Thymus (tissue), 11 donors: ENCODE results near the gene APBA1. TPM values are rescaled to one million over a fixed set of nuclear protein-coding genes. Genes with fewer than 3 reads are reported as not detected.
"Not testable (repeated sequence)": the region's sequence is repeated elsewhere in the genome, so short reads cannot be mapped to it uniquely, and the experiment has no call there.

ENCODE experiments used
- DNase-seq, 9 donors: peaks; one replicate each; pipeline ENCODE4 v3.0.0-alpha.2; 2013; ENCODE audit warnings: low spot score in 9 of 9, low read depth in 6 of 9, missing footprints in 1 of 9
- H3K27ac ChIP-seq, 2 donors: one replicate each; pipeline ENCODE4 v1.5.1; 2013; ENCODE audit warnings: control low read depth in 1 of 2, low read depth in 1 of 2, low read length in 1 of 2, mild to moderate bottlenecking in 1 of 2, moderate library complexity in 1 of 2
- H3K27me3 ChIP-seq, 2 donors: one replicate each; pipeline ENCODE4 v1.5.1; 2013; ENCODE audit warnings: low read length in 1 of 2; ENCODE audit not compliant: control insufficient read depth in 2 of 2, insufficient read depth in 1 of 2
- H3K36me3 ChIP-seq, 2 donors: one replicate each; pipeline ENCODE4 v1.5.1; 2013; ENCODE audit warnings: low read length in 1 of 2, mild to moderate bottlenecking in 1 of 2, moderate library complexity in 1 of 2; ENCODE audit not compliant: control insufficient read depth in 2 of 2, insufficient read depth in 2 of 2
- H3K4me1 ChIP-seq, 2 donors: one replicate each; pipeline ENCODE4 v1.5.1; 2013; ENCODE audit warnings: low read length in 2 of 2; ENCODE audit not compliant: control insufficient read depth in 2 of 2, insufficient read depth in 2 of 2
- H3K4me3 ChIP-seq, 2 donors: one replicate each; pipeline ENCODE4 v1.5.1; 2013; ENCODE audit warnings: low read length in 2 of 2, control low read depth in 1 of 2, mild to moderate bottlenecking in 1 of 2
- H3K9me3 ChIP-seq, 2 donors: one replicate each; pipeline ENCODE4 v1.5.1; 2013; ENCODE audit warnings: low read length in 1 of 2, mild to moderate bottlenecking in 1 of 2; ENCODE audit not compliant: control insufficient read depth in 2 of 2, insufficient read depth in 1 of 2
- WGBS: extraction: QIAGEN DNeasy Blood & Tissue Kit; methylation state at CpG from one replicate; pipeline ENCODE4 v1.1.7; 2013; 5-methylcytosine and 5-hydroxymethylcytosine counted together
- polyA plus RNA-seq: library from polyadenylated mRNA; stranded (reverse); fragments of 200-250 nt; gene quantifications from one replicate; pipeline ENCODE4 v1.2.3, GENCODE V29; 2013
- total RNA-seq: library from RNA; stranded (reverse); fragments of 120-200 nt; gene quantifications from one replicate; pipeline ENCODE4 v1.2.4, GENCODE V29; 2013
- donor health status: healthy.

APBA1 gene
- total and polyA plus RNA-seq, 2 donors: 0.80 to 0.90 TPM

DNA sequence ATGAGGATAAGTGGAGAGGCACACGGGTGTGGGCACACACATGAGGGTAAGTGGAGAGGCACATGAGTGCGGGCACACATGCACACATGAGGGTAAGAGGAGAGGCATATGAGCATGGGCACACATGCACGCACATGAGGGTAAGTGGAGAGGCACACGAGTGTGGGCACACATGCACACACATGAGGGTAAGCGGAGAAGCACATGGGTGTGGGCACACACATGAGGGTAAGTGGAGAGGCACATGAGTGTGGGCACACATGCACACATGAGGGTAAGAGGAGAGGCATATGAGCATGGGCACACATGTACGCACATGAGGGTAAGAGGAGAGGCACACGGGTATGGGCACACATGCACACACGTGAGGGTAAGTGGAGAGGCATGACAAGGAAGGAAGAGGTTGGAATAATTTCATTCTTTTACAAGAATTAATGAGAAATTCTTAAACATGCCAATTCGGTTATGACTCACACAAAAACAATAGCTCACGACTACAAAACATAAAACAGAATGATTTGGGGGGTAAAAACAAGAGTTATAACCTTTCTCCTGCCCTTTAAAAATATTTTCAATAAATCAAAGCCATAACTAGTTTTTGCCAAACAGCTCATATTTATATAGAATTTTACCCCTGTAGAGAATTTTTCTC is 67.5 kb downstream of the APBA1 start:
- H3K27ac ChIP-seq: no peak overlapping the region
- H3K36me3 ChIP-seq: no peaks in the 10 kb centered on the region
- DNase-seq: no peak
- no peaks in the 10 kb centered on the region for H3K27me3 ChIP-seq
- no peaks in the 10 kb centered on the region for H3K9me3 ChIP-seq
- H3K4me1 ChIP-seq: no peaks in the 10 kb centered on the region
- H3K4me3 ChIP-seq: no peak overlapping the region
- WGBS: 93% methylated on average over 10 of the region's 10 CpGs

DNA sequence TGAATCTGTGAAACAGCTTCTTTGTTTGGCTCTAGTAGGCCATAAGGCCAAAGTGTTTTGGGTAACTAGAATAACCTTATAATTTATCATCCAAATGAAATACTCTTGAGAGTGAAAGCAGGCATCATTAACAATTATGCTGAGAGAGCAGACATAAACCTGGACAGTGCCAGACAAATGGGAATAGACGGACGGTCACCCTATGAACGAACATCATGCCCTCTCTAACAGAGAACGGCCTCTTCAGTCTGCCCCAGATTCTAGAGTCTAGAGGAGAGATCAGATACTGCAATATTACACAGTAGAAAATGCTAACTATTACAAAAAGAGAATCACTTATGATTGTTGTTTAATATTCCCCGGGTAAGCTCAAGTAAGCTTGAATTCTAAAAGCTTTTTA is 68.5 kb downstream of the APBA1 start:
- DNase-seq: no peak
- 96% methylated on average over 5 of the region's 5 CpGs for WGBS
- H3K9me3 ChIP-seq: no peaks in the 10 kb centered on the region
- no peak overlapping the region for H3K4me3 ChIP-seq
- no peaks in the 10 kb centered on the region for H3K27me3 ChIP-seq
- H3K4me1 ChIP-seq: no peaks in the 10 kb centered on the region
- no peaks in the 10 kb centered on the region for H3K36me3 ChIP-seq
- no peak overlapping the region for H3K27ac ChIP-seq

DNA sequence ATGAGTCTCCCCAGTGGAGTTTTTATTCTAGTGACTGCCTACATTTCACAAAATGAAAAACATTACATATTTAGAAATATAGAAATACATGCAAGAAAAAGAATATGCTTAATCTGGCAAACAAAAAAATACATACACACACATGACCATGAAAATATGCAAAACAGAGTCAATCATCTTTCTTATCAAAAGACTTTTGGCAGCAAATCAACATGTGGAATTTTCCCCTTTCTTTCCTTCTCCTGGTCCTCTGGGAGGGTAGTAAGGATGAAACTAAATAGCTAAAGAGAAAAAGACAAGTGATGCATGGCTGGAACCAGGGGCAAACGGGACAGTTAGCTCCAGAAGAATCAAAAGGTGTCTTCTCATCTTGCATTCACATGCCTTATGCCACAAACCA is 69.4 kb downstream of the APBA1 start:
- Histone ChIP-seq H3K27me3 (no peaks in the 10 kb centered on the region), H3K9me3 (no peaks in the 10 kb centered on the region), H3K4me1 (no peaks in the 10 kb centered on the region), H3K27ac (no peak overlapping the region), H3K4me3 (no peak overlapping the region), H3K36me3 (no peaks in the 10 kb centered on the region)
- WGBS: 84% methylated on average over 1 of the region's 1 CpG
- DNase-seq: no peak

DNA sequence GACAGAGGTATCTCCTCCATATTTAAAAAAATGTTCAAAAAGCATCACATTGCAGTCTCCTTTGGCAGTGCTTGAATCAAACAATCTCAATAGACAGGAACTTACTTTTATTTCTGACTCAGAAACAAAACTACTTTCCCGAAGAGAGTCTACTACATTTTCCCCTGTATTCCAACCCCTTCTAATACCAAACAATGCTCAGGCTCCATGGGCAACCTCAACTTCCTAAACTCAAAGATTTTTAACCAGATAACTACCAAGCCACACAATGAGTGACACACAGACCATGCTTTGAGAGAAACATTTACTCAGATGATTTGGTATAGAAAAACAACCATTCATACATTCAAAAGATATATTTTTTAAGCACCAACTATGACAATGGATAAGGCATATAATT is 70.5 kb downstream of the APBA1 start:
- 19% methylated on average over 1 of the region's 1 CpG for WGBS
- Histone ChIP-seq H3K36me3 (no peaks in the 10 kb centered on the region), H3K9me3 (no peaks in the 10 kb centered on the region)

DNA sequence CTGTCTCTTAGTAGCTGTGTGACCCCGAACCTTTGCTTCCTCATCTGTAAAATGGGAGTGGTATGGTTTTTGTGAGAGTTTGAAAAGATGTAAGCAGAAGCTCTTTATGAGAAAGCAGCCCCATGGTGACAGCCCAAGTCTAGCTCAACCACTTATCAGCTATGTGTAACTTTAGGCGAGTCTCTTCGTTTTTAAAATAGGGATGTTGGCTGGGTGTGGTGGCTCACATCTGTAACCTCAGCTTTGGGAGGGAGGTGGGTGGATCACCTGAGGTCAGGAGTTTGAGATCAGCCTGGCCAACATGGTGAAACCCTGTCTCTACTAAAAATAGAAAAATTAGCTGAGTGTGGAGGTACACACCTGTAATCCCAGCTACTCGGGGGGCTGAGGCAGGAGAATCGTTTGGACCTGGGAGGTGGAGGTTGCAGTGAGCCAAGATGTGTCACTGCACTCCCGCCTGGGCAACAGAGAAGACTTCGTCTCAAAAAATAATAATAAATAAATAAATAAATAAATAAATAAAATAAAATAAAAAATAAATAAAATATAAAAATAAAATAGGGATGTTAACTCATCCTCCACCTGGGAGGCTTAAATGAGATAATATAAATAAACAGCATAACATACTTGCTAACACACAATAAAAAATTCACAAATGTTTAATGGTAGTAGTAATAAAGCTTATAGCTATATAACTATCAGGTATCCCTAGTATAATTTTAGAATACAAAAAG is 71.7 kb downstream of the APBA1 start:
- Histone ChIP-seq H3K36me3 (no peaks in the 10 kb centered on the region), H3K4me1 (no peaks in the 10 kb centered on the region), H3K4me3 (no peak overlapping the region), H3K27ac (no peak overlapping the region), H3K27me3 (no peaks in the 10 kb centered on the region), H3K9me3 (no peaks in the 10 kb centered on the region)
- 92% methylated on average over 7 of the region's 7 CpGs for WGBS
- no peak for DNase-seq

More for the DNA sequence above, 70.5 kb downstream of the APBA1 start:
- no peak for DNase-seq
- Histone ChIP-seq H3K4me1 (no peaks in the 10 kb centered on the region), H3K27me3 (no peaks in the 10 kb centered on the region), H3K4me3 (no peak overlapping the region), H3K27ac (no peak overlapping the region)

DNA sequence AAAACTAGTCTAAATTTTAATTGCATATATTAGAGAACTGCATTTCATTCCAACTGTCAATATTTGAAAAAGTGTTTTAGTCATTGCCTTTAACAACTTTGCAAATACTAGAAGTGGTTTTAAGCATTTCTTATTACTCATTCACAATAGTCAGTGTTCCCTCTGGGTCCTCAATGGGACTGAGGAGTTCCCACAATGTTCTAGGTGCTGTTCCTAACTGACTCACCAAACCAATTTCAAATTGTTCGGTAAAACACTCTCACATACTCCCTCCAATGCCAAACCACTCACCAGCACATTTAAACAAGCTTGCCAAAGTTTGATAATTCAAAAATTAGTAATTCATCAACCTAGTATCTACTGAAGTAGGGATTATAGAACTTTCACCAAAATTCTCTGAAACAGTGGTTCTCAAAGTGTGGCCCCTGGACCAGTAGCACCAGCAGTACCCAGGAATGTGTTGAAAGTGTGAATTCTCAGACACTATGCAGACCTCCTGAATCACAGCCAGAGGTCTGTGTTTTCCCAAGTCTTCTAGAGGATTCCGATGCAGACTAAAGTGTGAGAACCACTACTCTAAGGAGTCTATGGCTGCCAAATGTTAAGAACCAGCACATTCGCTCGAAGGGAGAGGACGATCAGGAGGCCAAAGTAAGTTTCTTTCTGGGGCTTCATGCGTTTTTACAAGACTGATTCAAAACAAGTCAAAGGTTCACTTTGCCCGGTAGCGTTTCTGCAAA is 72.8 kb downstream of the APBA1 start:
- no peaks in the 10 kb centered on the region for H3K27me3 ChIP-seq
- 95% methylated on average over 8 of the region's 8 CpGs for WGBS
- no peak for DNase-seq
- no peaks in the 10 kb centered on the region for H3K9me3 ChIP-seq
- H3K36me3 ChIP-seq: no peaks in the 10 kb centered on the region
- no peaks in the 10 kb centered on the region for H3K4me1 ChIP-seq
- no peak overlapping the region for H3K4me3 ChIP-seq
- H3K27ac ChIP-seq: no peak overlapping the region

DNA sequence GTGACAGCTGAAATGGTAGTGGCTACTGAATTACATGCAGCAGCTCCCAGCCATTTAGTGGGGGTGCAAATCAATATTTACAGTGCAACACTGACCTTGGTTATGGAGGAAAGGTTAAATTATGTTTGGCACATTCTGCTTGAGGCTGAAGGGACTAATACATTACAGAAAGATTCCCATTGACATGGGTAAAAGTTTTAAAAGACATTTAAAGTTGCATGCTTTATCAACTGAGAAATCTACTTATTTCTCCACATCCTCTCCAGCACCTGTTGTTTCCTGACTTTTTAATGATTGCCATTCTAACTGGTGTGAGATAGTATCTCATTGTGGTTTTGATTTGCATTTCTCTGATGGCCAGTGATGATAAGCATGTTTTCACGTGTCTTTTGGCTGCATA is 75.3 kb downstream of the APBA1 start:
- H3K4me3 ChIP-seq, H3K9me3 ChIP-seq, H3K36me3 ChIP-seq, DNase-seq, H3K4me1 ChIP-seq, H3K27me3 ChIP-seq, H3K27ac ChIP-seq: not testable (repeated sequence)
- 9% methylated on average over 1 of the region's 1 CpG for WGBS

DNA sequence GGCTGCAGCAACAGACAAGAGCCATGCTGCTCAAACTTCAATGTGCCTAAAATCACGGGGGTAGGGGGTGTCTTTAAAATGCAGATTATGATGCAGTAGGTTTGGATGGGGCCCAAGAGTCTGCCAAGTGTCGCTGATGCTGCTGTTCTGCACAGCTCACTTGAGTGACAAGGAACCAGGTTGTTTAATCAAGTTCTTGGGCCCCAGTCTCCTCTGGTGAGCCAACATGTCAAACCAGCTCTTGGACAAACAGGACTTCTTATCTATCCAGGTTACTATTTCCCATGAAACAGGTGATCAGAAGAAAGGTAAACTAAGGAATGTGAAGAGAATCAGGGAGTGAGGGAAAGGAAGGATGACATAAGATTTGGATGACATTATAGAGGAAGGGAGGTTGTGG is 78.0 kb downstream of the APBA1 start:
- Histone ChIP-seq H3K4me1 (no peaks in the 10 kb centered on the region), H3K27ac (no peak overlapping the region), H3K36me3 (no peaks in the 10 kb centered on the region), H3K27me3 (no peaks in the 10 kb centered on the region), H3K9me3 (no peaks in the 10 kb centered on the region), H3K4me3 (no peak overlapping the region)
- WGBS: 81% methylated on average over 2 of the region's 2 CpGs
- DNase-seq: no peak

DNA sequence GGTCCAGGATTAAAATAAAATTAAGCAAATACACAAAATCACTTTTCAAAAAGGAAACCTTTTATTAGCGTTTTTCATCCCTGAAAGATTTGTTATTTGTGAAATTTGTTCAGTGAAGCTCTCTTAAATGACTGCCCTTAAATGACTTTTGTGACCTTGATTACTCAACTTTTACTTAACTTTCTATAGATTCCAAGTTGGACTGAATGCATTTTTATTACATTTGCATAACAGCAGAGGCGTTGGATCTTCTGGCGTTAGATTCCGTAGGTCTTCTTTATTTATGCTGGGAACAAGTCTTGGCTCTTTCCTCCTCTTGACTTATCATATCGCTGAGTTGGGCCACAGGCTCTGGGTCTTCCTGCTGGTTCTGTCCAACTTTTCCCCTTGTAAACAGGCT is 78.4 kb downstream of the APBA1 start:
- no peaks in the 10 kb centered on the region for H3K9me3 ChIP-seq
- 98% methylated on average over 5 of the region's 5 CpGs for WGBS
- DNase-seq: no peak

More for the DNA sequence above, 78.4 kb downstream of the APBA1 start:
- Histone ChIP-seq H3K4me3 (no peak overlapping the region), H3K27me3 (no peaks in the 10 kb centered on the region), H3K4me1 (no peaks in the 10 kb centered on the region), H3K36me3 (no peaks in the 10 kb centered on the region), H3K27ac (no peak overlapping the region)
